ENCODE results near the gene SCGB1D1. TPM values are rescaled to one million over a fixed set of nuclear protein-coding genes. Genes with fewer than 3 reads are reported as not detected.

The SCGB1D1 gene
- total RNA-seq, 6 experiments from 2014 or later, result not detected

- no peak for DNase-seq
- Histone ChIP-seq H3K4me3 (no peak overlapping the region), H3K36me3 (peaks cover 0 to 26% (median 0%) of the 10 kb centered on the region in 4 donors), H3K27me3 (no peaks in the 10 kb centered on the region), H3K9me3 (no peaks in the 10 kb centered on the region), H3K4me1 (no peaks in the 10 kb centered on the region), H3K27ac (no peak overlapping the region)
- TF ChIP-seq POLR2A (IDR thresholded peaks at IDR 0.05), result no peak
- TF ChIP-seq CTCF (IDR thresholded peaks at IDR 0.05), result no peak
- intact Hi-C loops (cut with DNase I), result no loop called here
- 100% methylated on average over 1 of the region's 10 CpGs for WGBS (ENCODE audit: insufficient coverage, low coverage, low lambda C conversion rate, missing lambda C conversion rate)
- ATAC-seq, result no peak
These were observed 38.9 kb upstream of the SCGB1D1 start for GRCh38 chr11:62150887-62151736.

- no peaks in the 10 kb centered on the region for H3K27me3 ChIP-seq
- ATAC-seq (peak in 1 of 4 donors; percentile 15), DNase-seq (no peak)
- no peaks in the 10 kb centered on the region for H3K4me1 ChIP-seq
- H3K27ac ChIP-seq, result no peak overlapping the region
- WGBS (ENCODE audit: insufficient coverage, low coverage, low lambda C conversion rate, missing lambda C conversion rate), result 100% methylated on average over 1 of the region's 9 CpGs
- H3K9me3 ChIP-seq, result no peaks in the 10 kb centered on the region
- TF ChIP-seq POLR2A (IDR thresholded peaks at IDR 0.05) (no peak), CTCF (IDR thresholded peaks at IDR 0.05) (no peak)
- intact Hi-C loops (cut with DNase I), result no loop called here
- no peak overlapping the region for H3K4me3 ChIP-seq
- peaks cover 0 to 26% (median 0%) of the 10 kb centered on the region in 4 donors for H3K36me3 ChIP-seq
These were observed 38.3 kb upstream of the SCGB1D1 start for GRCh38 chr11:62151737-62152102.

- intact Hi-C loops (cut with DNase I), result no loop called here
- WGBS (ENCODE audit: insufficient coverage, low coverage, low lambda C conversion rate, missing lambda C conversion rate), result 87% methylated on average over 6 of the region's 14 CpGs
- Histone ChIP-seq H3K4me1 (no peaks in the 10 kb centered on the region), H3K4me3 (no peak overlapping the region), H3K9me3 (no peaks in the 10 kb centered on the region), H3K36me3 (peaks cover 0 to 26% (median 0%) of the 10 kb centered on the region in 4 donors), H3K27me3 (no peaks in the 10 kb centered on the region), H3K27ac (no peak overlapping the region)
- no peak for DNase-seq
- no peak for TF ChIP-seq POLR2A (IDR thresholded peaks at IDR 0.05)
- TF ChIP-seq CTCF (IDR thresholded peaks at IDR 0.05), result no peak
- no peak for ATAC-seq
These were observed 37.5 kb upstream of the SCGB1D1 start for GRCh38 chr11:62152245-62153086.

GRCh38 chr11:62153087-62153395 is 37.0 kb upstream of the SCGB1D1 start:
- ATAC-seq, result peak in 2 of 4 donors; percentile 22 to 30
- no peak for DNase-seq
- 71% methylated on average over 2 of the region's 2 CpGs for WGBS (ENCODE audit: insufficient coverage, low coverage, low lambda C conversion rate, missing lambda C conversion rate)
- no peak overlapping the region for H3K4me3 ChIP-seq
- intact Hi-C loops (cut with DNase I), result no loop called here
- H3K27me3 ChIP-seq, result no peaks in the 10 kb centered on the region
- H3K27ac ChIP-seq, result no peak overlapping the region
- no peaks in the 10 kb centered on the region for H3K9me3 ChIP-seq
- H3K36me3 ChIP-seq, result peaks cover 0 to 26% (median 0%) of the 10 kb centered on the region in 4 donors
- TF ChIP-seq CTCF (IDR thresholded peaks at IDR 0.05), result no peak
- H3K4me1 ChIP-seq, result no peaks in the 10 kb centered on the region
